GM18520 (cell line): ENCODE data around the gene SOS2.

Experiments used
- ATAC-seq: cut with Tn5 transposase; IDR thresholded peaks from one replicate; pipeline ENCODE4 v1.9.1; 2021; ENCODE audit not compliant: unreplicated experiment

Gene SOS2

DNA sequence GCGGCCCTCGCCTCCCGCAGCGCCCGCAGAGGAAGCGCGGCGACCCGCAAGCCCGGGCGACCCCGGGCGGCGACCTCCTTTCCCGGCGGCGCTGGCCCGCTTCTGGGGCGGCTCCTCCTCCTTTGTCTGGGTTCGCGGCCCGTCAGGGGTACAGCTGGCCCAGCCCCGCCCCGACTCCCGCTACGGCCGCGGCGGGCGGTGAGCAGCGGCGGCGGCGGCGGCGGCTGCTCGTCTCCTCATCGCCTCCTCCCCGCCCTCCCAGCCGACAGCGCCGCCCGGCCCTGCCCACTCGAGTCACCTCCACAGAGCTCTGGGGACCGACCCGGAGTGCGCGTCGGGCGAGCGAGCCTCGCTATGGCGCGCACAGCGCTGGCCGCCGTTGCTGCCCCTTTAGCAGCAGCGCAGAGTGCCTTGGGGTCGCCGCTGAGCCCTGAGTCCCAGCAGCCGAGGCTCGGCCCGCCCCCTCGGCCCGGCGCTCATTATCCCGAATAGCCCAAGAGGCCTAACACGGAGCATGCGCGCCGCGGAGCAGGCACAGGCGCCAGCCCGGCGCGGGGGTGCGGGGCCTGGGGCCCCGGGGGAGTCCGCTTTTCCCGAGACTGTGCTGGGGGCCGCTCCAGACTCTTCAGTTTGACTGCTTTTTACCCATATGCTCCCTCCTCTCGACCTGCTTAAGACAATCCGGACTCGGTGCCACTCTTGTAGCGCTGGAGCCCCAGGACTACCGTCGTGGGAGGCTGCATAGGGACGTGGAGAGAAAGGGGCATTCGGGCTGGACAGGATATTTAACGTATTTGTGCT is at the start of gene SOS2:
Gene SOS2 (minus strand): TSS at position 104 of the 801 bp plus-strand sequence. CDS start 295 bp downstream, outside the sequence.
- ATAC-seq, result peak; percentile 70

- ATAC-seq, result no peak
Measured at GRCh38 chr14:50272498-50272897, 41.1 kb upstream of the SOS2 start.

DNA sequence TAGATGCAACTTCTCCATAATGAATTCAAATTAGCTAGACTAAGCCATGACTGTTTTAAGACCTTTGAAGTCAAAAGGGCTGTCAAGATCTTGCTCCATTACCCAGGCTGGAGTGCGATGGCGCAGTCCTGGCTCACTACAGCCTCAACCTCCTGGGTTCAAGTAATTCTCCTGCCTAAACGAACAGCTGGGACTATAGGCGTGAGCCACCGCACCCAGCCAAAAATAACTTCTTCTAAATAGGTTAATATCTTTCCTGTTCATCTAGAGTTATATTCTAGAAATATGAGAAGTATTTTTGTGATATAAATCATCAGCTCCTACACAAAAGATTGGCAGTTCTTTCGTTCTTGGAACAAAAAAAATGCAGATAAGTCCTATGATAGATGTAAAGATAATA is 39.6 kb upstream of the SOS2 start:
- ATAC-seq, result no peak

DNA sequence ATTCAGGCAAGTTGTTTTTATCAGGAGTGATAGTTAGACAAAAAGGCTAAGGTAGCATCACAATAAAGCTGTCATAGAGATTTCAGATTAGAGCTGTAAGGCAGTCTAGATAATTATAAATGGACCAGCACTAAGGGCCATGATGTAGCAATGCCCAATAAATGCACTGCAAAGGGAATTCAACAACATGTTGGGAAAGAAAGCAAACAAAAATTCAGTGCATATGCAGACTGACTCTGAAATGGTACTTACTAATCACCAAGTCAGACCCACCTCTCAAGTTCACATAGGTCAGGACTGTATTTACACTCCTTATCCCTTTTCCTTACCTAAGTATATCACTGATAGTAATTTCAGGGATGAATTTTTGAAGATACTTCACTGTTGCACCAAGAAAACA is 33.7 kb upstream of the SOS2 start:
- ATAC-seq, result no peak

DNA sequence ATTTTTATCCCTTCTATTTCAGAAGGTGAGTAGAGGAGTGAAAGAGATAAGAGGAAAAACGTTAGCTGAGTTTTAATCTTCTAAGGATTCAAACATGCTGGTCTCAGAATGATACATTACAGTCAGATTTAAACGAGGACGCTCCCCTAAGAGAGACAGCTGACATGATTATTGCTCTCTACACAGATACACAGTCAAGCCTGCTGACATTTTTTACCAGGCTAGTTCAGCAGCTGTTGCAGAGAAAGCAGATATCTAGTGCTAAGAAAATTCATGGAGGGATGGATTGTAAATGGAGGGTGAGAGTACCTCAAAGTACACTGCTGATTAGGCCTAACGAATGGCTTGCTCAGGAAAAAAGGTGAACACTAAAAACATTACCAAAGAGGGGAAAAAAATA is 31.9 kb upstream of the SOS2 start:
- no peak for ATAC-seq

GRCh38 chr14:50262865-50263264 is 31.5 kb upstream of the SOS2 start:
- ATAC-seq, result no peak

DNA sequence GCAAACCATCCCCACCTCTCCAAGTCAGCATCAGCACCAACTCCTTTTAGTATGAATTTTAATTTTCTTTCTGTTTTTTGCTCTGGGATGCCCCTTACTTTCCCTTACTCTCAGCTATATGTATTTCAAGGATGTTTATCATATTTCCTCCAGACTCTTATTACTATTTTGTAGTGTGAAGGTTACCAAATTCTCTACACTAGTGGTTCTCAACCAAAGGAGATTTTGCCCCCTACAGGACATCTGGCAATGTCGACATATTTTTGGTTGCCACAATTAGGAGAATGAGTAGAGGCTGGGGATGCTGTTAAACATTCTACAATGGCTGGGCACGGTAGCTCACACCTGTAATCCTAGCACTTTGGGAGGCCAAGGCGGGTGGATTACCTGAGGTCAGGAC is 29.1 kb upstream of the SOS2 start:
- ATAC-seq, result no peak

GRCh38 chr14:50260072-50260471 is 28.7 kb upstream of the SOS2 start:
- ATAC-seq, result no peak

DNA sequence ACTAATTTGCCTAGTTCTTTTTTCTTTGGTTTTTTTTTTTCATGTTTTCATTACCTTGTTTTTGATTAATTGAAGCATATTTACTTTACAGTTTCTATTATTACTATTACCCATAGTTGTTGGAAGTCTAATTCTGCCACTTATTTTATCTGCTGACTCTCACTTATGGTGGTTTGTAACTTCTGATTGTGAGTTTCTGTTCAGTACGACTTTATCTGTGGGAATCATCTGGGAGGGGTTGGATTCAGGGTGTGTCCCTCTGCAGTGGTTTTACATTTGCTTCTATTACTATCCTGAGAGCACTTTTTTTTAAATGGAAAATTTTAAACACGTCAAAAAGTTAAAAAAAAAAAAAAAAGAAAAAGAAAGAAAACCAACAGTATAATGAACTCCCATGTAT is 26.4 kb upstream of the SOS2 start:
- ATAC-seq, result no peak

DNA sequence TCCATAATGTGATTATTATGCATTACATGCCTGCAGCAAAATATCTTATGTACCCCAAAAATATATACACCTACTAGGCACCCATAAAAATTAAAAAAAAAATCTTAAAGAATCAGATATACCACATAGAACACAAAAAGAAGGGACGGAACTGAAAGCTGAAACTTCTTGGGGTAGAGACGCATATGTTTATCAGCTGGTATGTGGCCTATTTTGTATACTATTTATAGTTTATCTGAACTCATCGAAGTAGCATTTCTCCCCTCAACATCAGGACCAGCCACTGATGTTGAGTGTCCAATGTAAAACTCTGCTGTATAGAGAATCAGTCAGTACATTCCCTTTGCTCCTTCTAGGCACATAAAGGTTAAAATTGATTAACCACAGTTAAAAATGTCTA is 22.9 kb upstream of the SOS2 start:
- ATAC-seq, result no peak

- ATAC-seq, result no peak
Measured at GRCh38 chr14:50249136-50249775, 17.9 kb upstream of the SOS2 start.

- ATAC-seq, result no peak
Measured at GRCh38 chr14:50247245-50247644, 15.9 kb upstream of the SOS2 start.

DNA sequence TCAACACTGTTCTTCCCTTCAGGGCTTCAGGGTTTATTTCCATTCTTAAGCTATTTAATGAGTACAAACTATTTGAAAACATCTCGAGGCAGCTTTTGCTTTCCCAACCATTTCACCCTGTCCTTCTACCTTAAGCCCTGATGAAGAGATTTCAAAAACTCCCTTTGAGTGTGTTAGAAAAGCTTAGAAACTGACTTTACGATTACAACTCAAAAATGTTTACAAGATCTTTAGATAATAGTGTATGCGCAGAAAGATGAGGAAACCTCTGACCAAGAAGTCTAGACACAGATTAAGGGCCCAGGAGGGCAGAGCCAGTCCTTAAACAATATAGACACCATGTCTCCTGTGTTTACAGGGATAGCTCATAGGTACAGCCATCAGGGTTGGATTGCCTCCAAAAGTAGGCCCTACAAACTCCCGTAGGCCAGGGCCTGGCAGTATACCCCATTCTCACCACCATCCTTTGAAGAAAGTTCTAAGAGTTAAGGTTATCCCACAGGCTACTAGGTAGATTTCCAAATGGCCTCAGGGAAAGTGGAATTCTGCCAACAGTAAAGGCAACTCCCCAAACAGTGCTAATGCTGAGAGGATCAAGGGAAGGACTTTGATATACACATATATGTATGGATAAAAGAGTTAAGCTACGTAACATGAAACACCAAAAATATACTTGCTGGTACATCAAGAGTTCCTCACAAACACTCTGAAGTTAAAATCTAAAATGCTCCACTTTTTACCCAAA is 11.4 kb upstream of the SOS2 start:
- ATAC-seq, result no peak

GRCh38 chr14:50242096-50242495 is 10.7 kb upstream of the SOS2 start:
- ATAC-seq, result no peak

DNA sequence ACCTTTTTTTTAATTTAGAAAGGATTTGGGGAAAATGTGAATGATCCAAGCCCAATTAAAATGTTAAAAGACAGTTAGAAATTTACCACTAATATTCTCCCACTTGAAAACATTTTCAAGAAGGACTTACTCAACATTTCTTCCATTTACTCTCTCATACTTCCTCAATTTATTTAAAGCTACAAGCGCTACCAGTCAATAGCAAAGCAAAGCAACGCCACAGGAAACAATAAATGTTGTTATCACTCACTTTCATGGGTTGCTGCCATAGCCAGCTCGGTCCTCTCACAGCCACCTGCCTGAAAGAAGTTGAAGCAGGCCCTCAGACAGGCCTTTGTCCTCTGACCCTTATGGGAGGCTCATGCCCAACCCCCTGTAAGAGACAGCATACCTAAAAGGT is 6.0 kb upstream of the SOS2 start:
- ATAC-seq, result no peak

DNA sequence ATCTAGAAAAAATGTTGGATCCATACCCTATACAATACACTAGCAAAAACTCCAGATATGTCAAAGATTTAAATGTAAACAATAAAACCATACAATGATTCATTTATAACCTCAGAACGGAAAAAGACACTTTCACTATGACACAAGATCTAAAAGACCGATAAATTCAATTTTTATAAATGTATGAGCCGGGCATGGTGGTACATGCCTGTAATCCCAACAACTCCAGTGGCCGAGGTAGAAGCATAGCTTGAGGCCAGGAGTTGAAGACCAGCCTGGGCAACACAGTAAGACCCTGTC is 2.5 kb upstream of the SOS2 start:
- no peak for ATAC-seq

- ATAC-seq, result no peak
Measured at GRCh38 chr14:50233166-50233950, 2.0 kb upstream of the SOS2 start.

- ATAC-seq, result no peak
Measured at GRCh38 chr14:50232276-50232642, 881 bp upstream of the SOS2 start.

DNA sequence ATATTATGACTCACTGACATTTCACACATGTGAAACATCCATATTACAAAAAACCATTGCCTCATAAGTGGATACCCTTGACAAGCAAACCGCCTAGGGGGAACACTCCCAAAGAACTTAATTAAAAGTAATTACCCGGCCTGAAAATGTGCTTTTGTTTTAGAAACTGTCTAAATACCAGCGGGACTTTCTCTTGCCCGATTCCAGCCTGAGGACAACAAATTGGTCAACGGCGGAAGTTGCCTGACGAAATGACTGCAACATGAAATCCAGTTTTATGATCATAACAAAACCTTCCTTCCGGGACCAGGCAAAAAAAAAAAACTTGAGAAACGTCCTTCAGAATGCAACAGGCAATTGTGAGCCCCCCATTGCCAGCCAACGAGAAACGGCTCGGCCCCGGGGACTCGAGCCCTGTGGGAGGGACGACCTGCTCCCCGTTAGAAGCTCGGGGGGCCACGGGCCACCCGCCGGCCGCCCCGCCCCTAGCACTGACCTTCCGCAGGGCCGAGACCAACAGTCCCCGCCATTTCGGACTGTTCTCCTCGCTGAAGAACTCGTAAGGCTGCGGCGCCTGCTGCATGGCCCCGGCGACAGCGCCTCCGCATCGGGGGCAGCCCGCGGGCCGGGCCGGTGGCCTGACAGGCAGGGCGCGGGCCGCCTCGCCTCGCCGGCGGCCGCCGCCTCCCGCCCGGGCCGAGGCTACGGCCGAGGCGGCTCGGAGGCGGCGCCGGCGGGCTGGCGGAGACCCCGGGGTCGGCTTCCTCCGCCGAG is 490 bp downstream of the SOS2 start:
- peak; percentile 29 for ATAC-seq

GRCh38 chr14:50230401-50230700 is 1.0 kb downstream of the SOS2 start:
- no peak for ATAC-seq

GRCh38 chr14:50229681-50230080 is 1.7 kb downstream of the SOS2 start:
- ATAC-seq, result no peak
